ENCODE results near the gene PALLD.

PALLD gene

DNA sequence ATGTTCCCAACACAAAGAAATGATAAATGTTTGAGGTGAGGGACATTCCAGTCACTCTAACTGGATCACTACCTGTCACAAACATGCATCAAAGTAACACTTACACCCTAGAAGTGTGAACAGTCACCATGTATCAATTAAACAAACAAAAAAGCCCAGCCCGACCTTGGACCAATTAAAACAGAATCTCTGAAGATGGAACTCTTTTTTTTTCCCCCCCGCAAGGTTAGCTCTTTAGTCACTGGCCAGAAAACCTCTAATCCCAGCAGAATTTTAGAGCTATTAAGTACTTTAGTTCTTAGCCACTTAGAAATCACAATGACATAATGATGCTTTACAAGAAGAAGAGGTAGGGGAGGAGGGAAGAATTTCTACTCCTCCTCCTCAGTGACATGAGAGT lies 154.5 kb downstream of the PALLD start:
- no peak for DNase-seq

DNA sequence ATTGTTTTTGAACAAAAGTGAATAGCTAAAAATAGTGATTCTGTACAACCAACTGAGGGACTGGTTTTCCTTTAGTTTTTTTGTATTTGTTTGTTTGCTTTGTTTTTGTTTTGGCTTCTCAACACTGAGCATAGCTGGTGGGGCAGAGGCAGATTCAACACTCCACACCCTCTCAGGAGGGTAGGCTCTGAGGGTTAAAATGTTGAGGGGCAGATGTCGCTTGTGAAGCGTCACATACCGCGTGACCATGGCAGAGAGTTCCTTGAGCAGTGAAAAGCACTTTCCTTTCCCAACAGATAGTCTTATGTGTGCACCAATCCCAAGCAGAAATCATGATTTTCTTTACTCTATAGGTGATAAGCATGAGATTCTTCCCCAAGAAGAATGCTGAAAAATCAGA lies 155.0 kb downstream of the PALLD start:
- no peak for DNase-seq

DNA sequence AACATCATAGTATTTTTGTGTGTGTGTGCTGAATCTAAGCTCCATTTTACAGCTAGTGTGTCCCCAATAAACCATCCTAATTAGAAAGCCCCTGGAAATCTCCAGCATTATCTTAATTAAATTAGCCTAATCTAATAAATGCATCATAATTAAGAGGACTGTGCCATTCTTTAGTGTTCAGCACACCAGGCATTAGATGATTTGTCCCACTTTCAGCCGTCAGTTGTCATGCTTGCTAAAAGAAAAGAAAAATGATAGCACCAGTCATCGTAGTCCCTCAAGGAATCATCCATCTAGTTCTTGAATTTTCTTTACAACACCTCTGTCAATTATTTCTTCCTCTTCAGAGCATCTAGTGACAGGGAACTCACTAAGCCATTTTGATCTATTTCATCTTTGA lies 155.9 kb downstream of the PALLD start:
- DNase-seq, result no peak

DNA sequence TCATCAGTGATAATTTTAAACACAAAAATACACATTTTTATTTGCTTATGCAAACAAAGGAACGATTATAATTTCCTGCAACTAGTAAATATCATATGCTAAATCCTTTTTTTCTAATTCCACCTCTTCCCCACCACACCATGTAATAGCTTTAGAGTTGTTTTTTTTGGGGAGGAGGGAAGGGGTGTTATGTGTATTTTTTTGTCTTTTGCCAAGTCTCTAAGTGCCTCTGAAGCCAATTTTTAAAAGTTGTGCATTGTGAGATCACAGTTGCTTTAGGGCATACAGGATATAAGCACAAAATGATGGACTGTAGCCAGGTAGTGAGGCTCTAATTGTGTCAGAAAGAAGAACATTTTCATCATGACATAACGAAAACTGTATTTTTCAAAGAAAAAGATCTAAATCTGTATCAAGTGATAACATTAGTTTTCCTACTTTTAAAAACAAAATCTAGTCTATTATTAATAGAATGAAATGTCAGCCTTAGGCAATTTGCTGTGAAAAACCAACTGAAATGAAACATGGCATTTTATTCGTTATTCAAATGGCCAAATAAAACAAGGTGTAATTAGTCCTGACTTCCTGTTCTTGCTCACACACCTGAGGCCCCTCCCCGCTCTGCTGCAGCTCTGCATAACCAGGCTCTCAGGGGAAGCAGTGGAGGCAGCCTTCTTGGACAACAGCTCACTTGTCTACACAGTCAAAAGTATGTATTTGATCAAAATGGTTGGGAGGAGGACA lies 157.4 kb downstream of the PALLD start:
- DNase-seq, result no peak

- no peak for DNase-seq
Measured at GRCh38 chr4:168654848-168655174, 158.0 kb downstream of the PALLD start.

GRCh38 chr4:168655182-168655581 lies 158.3 kb downstream of the PALLD start:
- DNase-seq, result no peak

GRCh38 chr4:168656055-168656660 lies 159.3 kb downstream of the PALLD start:
- DNase-seq, result no peak

GRCh38 chr4:168656946-168657473 lies 160.2 kb downstream of the PALLD start:
- no peak for DNase-seq

GRCh38 chr4:168658751-168659150 lies 161.9 kb downstream of the PALLD start:
- DNase-seq, result no peak

DNA sequence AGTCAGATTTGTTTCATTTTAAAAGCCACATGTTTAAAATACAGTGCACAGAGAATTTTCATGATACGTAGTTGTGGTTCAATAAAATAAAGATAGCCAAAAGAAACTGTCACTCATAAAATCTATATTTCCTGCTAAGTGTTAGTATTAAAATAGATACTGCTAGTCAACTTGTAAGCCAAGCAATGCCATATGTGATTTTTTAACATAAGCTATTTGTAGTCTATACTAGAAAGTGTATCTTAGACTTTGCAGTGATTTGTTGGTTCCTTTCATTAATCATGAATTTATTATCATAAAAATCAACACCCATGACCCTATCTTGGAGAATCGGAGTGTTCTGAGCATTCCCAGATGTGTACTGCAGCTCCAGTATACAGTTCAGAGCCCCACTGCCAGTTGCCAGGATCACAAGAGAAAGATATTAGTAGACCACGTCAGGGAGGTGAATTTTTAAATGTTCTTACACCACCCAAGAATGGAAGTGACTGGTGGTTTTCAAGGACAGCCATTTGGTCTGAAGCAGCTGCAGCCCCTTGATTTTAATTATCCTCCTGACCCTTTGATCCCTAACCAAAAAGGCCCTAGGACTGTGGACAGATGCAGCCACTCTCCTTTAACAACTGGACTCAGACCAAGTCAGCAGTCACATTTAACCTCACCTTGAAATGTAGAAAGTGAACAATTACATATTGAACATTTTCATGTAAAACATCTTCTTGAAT lies 163.1 kb downstream of the PALLD start:
- DNase-seq, result no peak

GRCh38 chr4:168662297-168662984 lies 165.6 kb downstream of the PALLD start:
- DNase-seq, result no peak

DNA sequence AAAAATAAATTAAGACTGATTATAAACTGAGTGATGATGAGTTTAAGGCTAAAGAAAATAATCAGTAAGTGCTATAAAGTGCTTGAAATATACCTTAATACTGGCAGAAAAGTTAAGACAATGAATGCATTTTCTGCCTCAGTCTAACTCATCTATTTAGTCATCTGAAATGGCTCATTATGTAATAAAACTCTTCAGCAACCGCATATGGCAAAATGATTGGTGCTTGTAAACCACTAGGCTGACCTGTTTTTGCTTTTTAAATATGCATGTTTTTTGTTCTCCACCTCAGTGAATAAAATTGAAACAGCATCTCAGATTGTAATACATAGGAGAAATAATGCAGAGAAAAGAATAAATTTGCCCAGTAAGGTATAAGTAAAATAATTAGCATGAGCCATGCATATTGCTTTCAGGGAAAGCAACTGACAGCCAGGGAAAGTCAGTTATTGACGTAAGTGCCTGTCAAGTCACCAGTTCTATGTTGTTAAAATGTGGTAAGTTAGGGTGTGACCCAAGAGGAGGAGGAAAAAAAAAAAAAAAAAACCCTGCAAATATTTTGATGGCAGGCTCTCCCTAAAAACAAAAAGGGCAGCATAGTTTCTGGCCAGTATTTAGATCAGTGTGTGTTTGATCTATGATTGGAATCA lies 167.5 kb downstream of the PALLD start:
- DNase-seq, result no peak

- DNase-seq, result no peak
Measured at GRCh38 chr4:168666531-168666930, 169.7 kb downstream of the PALLD start.

DNA sequence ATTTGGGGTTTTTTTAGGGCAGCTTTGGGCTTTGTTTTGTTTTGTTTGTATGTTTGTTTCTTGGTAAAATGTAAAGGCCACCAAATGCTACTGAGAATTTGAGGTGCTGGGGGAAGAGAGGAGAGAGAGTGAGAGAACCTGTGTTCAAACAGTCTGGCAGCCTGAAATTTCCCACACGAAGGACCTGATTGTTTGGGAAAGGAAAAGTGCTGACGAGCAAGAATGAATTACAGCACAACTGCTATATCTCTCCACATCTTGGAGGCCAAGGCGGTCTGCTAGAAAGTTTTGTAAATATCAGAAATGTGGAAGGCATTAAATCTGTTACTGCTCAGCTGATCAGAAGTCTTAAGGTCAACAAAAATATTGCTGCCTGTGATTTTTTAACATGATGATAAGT lies 170.5 kb downstream of the PALLD start:
- no peak for DNase-seq

DNA sequence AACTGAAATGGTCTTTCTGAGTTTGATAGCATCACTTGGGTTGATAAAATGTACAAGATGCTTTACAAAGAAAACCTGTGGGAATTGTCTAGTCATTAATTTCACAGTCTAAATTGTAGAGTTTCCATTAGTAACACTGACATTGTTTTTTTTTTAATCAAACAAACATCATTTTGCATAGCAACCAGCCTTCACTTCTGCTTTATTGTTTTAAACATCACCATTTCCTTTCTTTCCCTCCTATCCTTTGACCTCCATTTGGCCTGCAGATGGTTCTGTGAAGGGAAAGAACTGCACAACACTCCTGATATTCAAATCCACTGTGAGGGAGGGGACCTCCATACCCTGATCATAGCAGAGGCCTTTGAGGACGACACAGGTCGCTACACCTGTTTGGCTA lies 171.1 kb downstream of the PALLD start:
- no peak for DNase-seq

DNA sequence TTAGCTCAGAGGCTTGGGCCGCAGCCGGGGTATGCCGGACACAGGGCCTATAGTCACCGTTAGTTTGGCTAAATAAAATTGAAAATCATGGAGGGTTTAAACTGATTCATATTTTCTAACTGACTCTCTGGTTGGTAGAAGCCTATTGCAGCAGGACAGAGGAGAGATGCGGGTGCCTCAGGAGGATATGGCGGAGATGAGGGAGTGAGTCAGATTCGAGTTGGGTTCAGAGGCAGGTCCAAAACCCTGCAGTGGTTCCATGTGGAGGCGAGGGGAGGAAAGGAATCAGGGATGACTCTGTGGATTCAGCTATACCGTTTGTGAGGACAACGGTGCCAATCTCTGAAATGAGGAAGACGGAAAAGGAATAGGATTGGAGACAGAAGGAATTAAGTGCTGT lies 176.6 kb downstream of the PALLD start:
- no peak for DNase-seq

- no peak for DNase-seq
Measured at GRCh38 chr4:168674077-168674747, 177.4 kb downstream of the PALLD start.

DNA sequence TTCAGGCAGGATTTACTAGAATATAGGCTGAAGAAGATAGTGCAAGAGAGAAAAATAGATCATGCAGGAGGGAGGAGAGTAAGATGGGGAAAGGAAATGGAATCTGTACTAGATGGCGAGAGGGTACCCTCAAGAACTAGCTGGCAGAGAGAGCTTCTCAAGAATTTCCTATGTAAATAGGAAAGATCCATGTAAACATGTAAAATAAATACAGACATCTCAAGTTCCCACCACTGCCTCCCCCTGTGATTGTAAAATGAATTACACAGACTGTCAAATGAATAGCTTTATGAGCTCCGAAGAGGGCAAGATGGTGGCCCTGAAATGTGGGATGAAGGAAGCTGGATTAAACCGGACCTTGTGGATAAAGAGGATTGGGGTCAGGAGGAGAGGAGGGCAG lies 178.0 kb downstream of the PALLD start:
- no peak for DNase-seq

- no peak for DNase-seq
Measured at GRCh38 chr4:168677063-168677462, 180.2 kb downstream of the PALLD start.

DNA sequence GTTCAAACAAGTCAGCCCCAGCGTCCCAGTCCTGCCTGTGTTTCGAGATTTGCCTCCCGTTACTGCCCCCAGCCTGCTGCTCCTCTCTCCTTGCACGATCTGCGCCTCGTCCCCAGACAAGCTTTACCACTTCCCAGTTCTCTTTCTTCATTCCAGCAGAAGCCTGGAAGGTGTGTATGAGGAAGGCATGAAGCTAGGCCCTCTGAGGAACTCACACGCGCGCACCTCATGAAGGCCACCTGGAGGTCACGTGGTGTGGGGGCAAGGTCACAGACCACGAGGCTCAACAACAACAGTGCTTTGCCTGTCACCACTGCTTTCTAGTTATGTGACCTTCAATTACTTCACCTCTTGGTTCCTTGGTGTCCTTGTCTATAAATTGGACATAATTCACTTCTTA lies 181.0 kb downstream of the PALLD start:
- no peak for DNase-seq

DNA sequence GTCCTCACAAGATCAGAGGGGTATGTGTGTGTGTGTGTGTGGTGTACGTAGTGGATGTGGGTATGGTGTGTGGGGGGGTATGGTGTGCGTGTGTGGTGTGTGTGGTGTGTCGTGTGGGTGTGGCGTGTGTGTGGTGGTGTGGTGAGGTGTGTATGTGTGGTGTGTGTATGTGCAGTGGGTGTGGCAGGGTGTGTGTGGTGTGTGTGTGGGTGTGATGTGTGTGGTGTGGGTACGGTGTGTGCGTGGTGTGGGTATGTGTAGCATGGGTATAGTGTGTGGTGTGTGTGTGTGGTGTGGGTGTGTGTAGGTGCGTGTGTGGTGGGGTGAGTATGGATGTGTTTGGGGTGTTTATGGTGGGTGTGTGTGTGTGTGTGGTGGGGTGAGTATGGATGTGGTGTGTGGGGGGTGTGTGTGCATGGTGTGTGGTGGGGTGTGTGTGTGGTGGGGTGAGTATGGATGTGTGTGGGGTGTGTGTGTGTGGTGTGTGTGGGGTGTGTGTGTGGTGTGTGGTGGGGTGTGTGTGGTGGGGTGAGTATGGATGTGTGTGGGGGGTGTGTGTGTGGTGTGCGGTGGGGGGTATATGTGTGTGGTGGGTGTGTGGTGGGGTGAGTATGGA lies 182.0 kb downstream of the PALLD start:
- DNase-seq, result no peak

- DNase-seq, result no peak
Measured at GRCh38 chr4:168679397-168679796, 182.5 kb downstream of the PALLD start.

All from stimulated activated CD4-positive, alpha-beta T cell treated with anti-CD3 and anti-CD28 coated beads, Interleukin-1b, Interleukin-23, amount 100 ng/mL, for 48 hours (primary cell).